IMR-90 (cell line): ENCODE results near the gene CTNND2.

ENCODE experiments used
- CTCF ChIP-seq: conservative IDR thresholded peaks from 2 replicates; pipeline ENCODE4 v1.5.1; 2012; ENCODE audit warnings: mild to moderate bottlenecking, low read depth, low read length, improper control_type of control experiment
- FOS ChIP-seq: fragments of 150-350 bp; IDR thresholded peaks from 2 replicates; pipeline ENCODE4 v1.6.1; 2016; ENCODE audit warnings: low read depth, low read length
- MAFK ChIP-seq: IDR thresholded peaks from 2 replicates; pipeline ENCODE4 v1.6.1; 2012; ENCODE audit warnings: low read depth, low read length, improper control_type of control experiment
- MAZ ChIP-seq: IDR thresholded peaks from 2 replicates; pipeline ENCODE4 v1.6.1; 2012; ENCODE audit warnings: low read depth, mild to moderate bottlenecking, low read length, improper control_type of control experiment, moderate library complexity, borderline replicate concordance
- MXI1 ChIP-seq: IDR thresholded peaks from 2 replicates; pipeline ENCODE4 v1.6.1; 2012; ENCODE audit warnings: low read depth, mild to moderate bottlenecking, low read length, moderate library complexity, borderline replicate concordance
- POLR2A ChIP-seq: IDR thresholded peaks from 2 replicates; pipeline ENCODE4 v1.6.1; 2012; ENCODE audit warnings: mild to moderate bottlenecking, low read depth, low read length
- RCOR1 ChIP-seq: IDR thresholded peaks from 2 replicates; pipeline ENCODE4 v1.6.1; 2012; ENCODE audit warnings: mild to moderate bottlenecking, low read length, improper control_type of control experiment; ENCODE audit not compliant: insufficient replicate concordance
- RFX5 ChIP-seq: IDR thresholded peaks from 2 replicates; pipeline ENCODE4 v1.8.0; 2012; ENCODE audit warnings: low read depth, mild to moderate bottlenecking, low read length, moderate library complexity
- SMC3 ChIP-seq: fragments of 150-350 bp; IDR thresholded peaks from 2 replicates; pipeline ENCODE4 v1.6.1; 2016; ENCODE audit warnings: low read depth, mild to moderate bottlenecking, antibody characterized with exemption, low read length, moderate library complexity

- no peak for TF ChIP-seq CTCF
- no peak for TF ChIP-seq SMC3
- TF ChIP-seq RCOR1: no peak
- TF ChIP-seq POLR2A: no peak
- TF ChIP-seq MAFK: no peak
- no peak for TF ChIP-seq RFX5
- TF ChIP-seq MXI1: no peak
- no peak for TF ChIP-seq FOS
- no peak for TF ChIP-seq MAZ
Measured at GRCh38 chr5:11700391-11700790, 203.9 kb downstream of the CTNND2 start.
